Measurements from ENCODE around the gene KPNB1. TPM values are rescaled to one million over a fixed set of nuclear protein-coding genes. Genes with fewer than 3 reads are reported as not detected.

The KPNB1 gene
- total RNA-seq, 1 donor from 2014 or later: 298 TPM

DNA sequence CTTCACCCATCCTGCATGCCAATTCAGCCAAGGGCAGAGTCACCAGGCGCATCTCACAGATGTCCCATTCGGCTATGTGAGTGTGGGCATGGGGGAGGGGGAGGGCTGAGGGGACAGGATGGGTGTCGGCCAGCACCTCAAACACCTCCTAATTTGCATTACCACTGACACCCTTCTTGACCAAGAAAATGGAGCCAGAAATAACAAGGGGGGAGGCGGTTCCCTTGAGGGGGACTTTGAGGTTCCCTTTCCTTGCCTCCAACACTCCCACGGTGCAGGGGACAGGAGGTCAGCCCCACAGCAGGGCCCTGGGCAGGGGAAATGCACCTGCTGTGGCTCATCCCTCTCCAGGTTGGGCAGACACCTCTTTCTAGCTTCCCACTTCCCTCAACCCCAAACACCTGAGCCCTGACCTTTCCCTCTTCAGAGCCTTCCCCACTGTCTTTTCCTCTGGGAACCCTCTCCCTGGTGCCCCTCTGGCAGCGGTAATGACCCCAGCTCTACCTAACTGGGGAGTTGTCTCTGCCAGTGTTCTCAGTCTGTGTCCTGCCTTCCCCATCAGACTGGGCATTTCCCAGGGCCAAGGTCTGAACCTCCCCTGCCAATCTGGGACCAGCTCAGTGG, 65.2 kb downstream of the KPNB1 start:
- Mint-ChIP-seq H3K4me3 (ENCODE audit: unreplicated experiment) (no peak overlapping the region), H3K27me3 (ENCODE audit: low read depth) (peaks cover 53% of the 10 kb centered on the region), H3K4me1 (ENCODE audit: low read depth) (peaks cover 19% of the 10 kb centered on the region), H3K9me3 (ENCODE audit: low read depth) (no peaks in the 10 kb centered on the region), H3K27ac (ENCODE audit: unreplicated experiment) (no peak overlapping the region), H3K36me3 (ENCODE audit: low read depth) (peaks cover 10% of the 10 kb centered on the region)
- no peak for DNase-seq (ENCODE audit: low spot score)
- no peak for TF ChIP-seq CTCF (IDR thresholded peaks at IDR 0.05)

DNA sequence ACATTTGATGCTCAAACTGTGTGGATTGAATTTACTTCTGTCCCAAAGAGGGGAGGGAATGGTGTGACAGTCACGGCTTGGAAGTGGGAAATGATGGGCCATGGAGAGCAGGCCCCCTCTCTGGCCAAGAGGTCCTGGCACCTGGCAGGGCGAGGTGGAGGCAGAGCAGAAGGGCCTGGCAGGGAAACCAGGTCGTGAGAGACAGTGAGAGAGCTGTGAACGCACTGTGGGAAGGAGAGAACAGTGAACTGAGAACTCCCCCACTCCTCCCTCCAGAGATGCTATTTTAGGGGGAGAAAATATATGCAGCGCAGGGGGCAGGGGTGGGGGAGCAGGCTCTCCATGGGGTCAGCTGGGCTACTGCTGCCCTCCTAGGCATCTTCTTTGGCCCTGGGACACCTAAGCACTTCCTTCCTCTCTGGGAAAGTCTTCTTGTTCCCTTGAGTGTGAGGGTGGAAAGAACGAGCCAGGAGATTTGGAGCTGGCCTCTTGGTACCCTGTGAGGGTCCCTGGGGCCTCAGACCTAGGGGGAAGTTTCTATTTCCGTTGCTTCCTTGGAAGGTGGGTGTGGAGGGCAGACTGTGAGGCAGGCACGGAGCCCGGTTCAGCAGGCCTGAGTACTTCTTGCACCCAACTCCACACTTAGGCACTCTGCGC, 66.1 kb downstream of the KPNB1 start:
- Mint-ChIP-seq H3K27ac (ENCODE audit: unreplicated experiment) (no peak overlapping the region), H3K4me1 (ENCODE audit: low read depth) (peaks cover 25% of the 10 kb centered on the region), H3K9me3 (ENCODE audit: low read depth) (no peaks in the 10 kb centered on the region), H3K36me3 (ENCODE audit: low read depth) (peaks cover 4% of the 10 kb centered on the region), H3K4me3 (ENCODE audit: unreplicated experiment) (no peak overlapping the region), H3K27me3 (ENCODE audit: low read depth) (peaks cover 53% of the 10 kb centered on the region)
- TF ChIP-seq CTCF (IDR thresholded peaks at IDR 0.05): no peak
- no peak for DNase-seq (ENCODE audit: low spot score)

GRCh38 chr17:47716375-47716774, 66.7 kb downstream of the KPNB1 start:
- H3K9me3 Mint-ChIP-seq (ENCODE audit: low read depth): no peaks in the 10 kb centered on the region
- H3K4me1 Mint-ChIP-seq (ENCODE audit: low read depth): peaks cover 29% of the 10 kb centered on the region
- H3K27me3 Mint-ChIP-seq (ENCODE audit: low read depth): peaks cover 53% of the 10 kb centered on the region
- no peak overlapping the region for H3K4me3 Mint-ChIP-seq (ENCODE audit: unreplicated experiment)
- TF ChIP-seq CTCF (IDR thresholded peaks at IDR 0.05): no peak
- peaks cover 1% of the 10 kb centered on the region for H3K36me3 Mint-ChIP-seq (ENCODE audit: low read depth)
- DNase-seq (ENCODE audit: low spot score): no peak
- H3K27ac Mint-ChIP-seq (ENCODE audit: unreplicated experiment): no peak overlapping the region

GRCh38 chr17:47717261-47717697, 67.6 kb downstream of the KPNB1 start:
- Mint-ChIP-seq H3K9me3 (ENCODE audit: low read depth) (no peaks in the 10 kb centered on the region), H3K27me3 (ENCODE audit: low read depth) (peaks cover 50% of the 10 kb centered on the region), H3K36me3 (ENCODE audit: low read depth) (no peaks in the 10 kb centered on the region), H3K4me3 (ENCODE audit: unreplicated experiment) (no peak overlapping the region), H3K27ac (ENCODE audit: unreplicated experiment) (no peak overlapping the region), H3K4me1 (ENCODE audit: low read depth) (peaks cover 29% of the 10 kb centered on the region)
- DNase-seq (ENCODE audit: low spot score): no peak
- peak; percentile 64 for TF ChIP-seq CTCF (IDR thresholded peaks at IDR 0.05)

GRCh38 chr17:47717979-47718621, 68.4 kb downstream of the KPNB1 start:
- DNase-seq (ENCODE audit: low spot score): no peak
- TF ChIP-seq CTCF (IDR thresholded peaks at IDR 0.05): no peak
- H3K9me3 Mint-ChIP-seq (ENCODE audit: low read depth): no peaks in the 10 kb centered on the region
- no peak overlapping the region for H3K4me3 Mint-ChIP-seq (ENCODE audit: unreplicated experiment)
- peaks cover 29% of the 10 kb centered on the region for H3K4me1 Mint-ChIP-seq (ENCODE audit: low read depth)
- peaks cover 48% of the 10 kb centered on the region for H3K27me3 Mint-ChIP-seq (ENCODE audit: low read depth)
- H3K36me3 Mint-ChIP-seq (ENCODE audit: low read depth): no peaks in the 10 kb centered on the region
- no peak overlapping the region for H3K27ac Mint-ChIP-seq (ENCODE audit: unreplicated experiment)
